Endothelial cell of umbilical vein (primary cell): ENCODE measurements around the gene SFXN3. TPM values are rescaled to one million over a fixed set of nuclear protein-coding genes. Genes with fewer than 3 reads are reported as not detected.

ENCODE experiments used
- BruUV-seq: library from RNA; stranded (reverse); fragments of 400-500 nt; replicated peaks from 2 replicates; lab custom pipeline; 2021; lab: Mats Ljungman, UMichigan
- CTCF ChIA-PET: fragments of 300-600, 350-600 bp; sonication (Branson Sonifier 250); formaldehyde crosslinking; loops from one replicate; lab custom pipeline; 2021; ENCODE audit warnings: antibody characterized with exemption, inconsistent platforms; lab: Charles Lee
- POLR2A ChIA-PET: fragments of 300-600, 350-600 bp; sonication (Branson Sonifier 250); formaldehyde crosslinking; loops from one replicate; lab custom pipeline; 2021; ENCODE audit warnings: antibody characterized with exemption, inconsistent platforms; lab: Charles Lee
- DNase-seq: peaks from one replicate; pipeline ENCODE4 v3.0.0-alpha.2; 2011; ENCODE audit warnings: low read depth, low spot score
- FAIRE-seq: peaks from 2 replicates; lab custom pipeline; 2011; peaks lifted over from hg19 to GRCh38; lab: Jason Lieb, UNC
- H2AFZ ChIP-seq: 2 replicates; pipeline ENCODE4 v1.6.0; 2012; ENCODE audit warnings: low read depth, low read length, control low read depth, inconsistent platforms
- H3K27ac ChIP-seq: 2 replicates; pipeline ENCODE4 v1.5.1; 2011; ENCODE audit warnings: low read depth, mild to moderate bottlenecking, control low read depth, low read length, moderate library complexity; ENCODE audit not compliant: insufficient read depth
- H3K27me3 ChIP-seq, 2 experiments: 2 replicates each; pipeline versions ENCODE4 v1.6.0 to v1.6.1; 2011; ENCODE audit warnings: low read length in 2 of 2, mixed read lengths in 1 of 2; ENCODE audit not compliant: control insufficient read depth in 2 of 2, insufficient read depth in 2 of 2
- H3K36me3 ChIP-seq, 2 experiments: 2 replicates in 1 of 2; 3 replicates in 1 of 2; pipeline ENCODE4 v1.5.1; 2011; ENCODE audit warnings: low read length in 2 of 2, mild to moderate bottlenecking in 1 of 2, moderate library complexity in 1 of 2; ENCODE audit not compliant: control insufficient read depth in 2 of 2, insufficient read depth in 2 of 2; ENCODE audit errors: extremely low read depth in 1 of 2
- H3K4me1 ChIP-seq: 3 replicates; pipeline ENCODE4 v1.5.1; 2011; ENCODE audit warnings: mild to moderate bottlenecking, low read length; ENCODE audit not compliant: control insufficient read depth, insufficient read depth; ENCODE audit errors: extremely low read depth
- H3K4me2 ChIP-seq: 2 replicates; pipeline ENCODE4 v1.6.1; 2011; ENCODE audit warnings: low read length, control low read depth, mixed read lengths; ENCODE audit not compliant: insufficient read depth
- H3K4me3 ChIP-seq, 3 experiments: fragments of 200-600 bp in 1 of 3; sonication (generic), shearing (Covaris generic) in 1 of 3; replicated peaks in 1 of 3; 2 replicates each; pipeline ENCODE4 v1.5.1; 2011 to 2016; ENCODE audit warnings: control low read depth in 3 of 3, low read length in 3 of 3, mild to moderate bottlenecking in 2 of 3, inconsistent platforms in 1 of 3, low read depth in 1 of 3, moderate library complexity in 1 of 3; ENCODE audit not compliant: insufficient read depth in 1 of 3
- H3K79me2 ChIP-seq: 2 replicates; pipeline ENCODE4 v1.6.0; 2012; ENCODE audit warnings: low read length, inconsistent platforms; ENCODE audit not compliant: control insufficient read depth, insufficient read depth
- H3K9ac ChIP-seq: replicated peaks from 2 replicates; pipeline ENCODE3; 2011; ENCODE audit warnings: low read length, control low read depth; ENCODE audit not compliant: insufficient read depth; ENCODE audit errors: extremely low read depth
- H3K9me1 ChIP-seq: replicated peaks from 3 replicates; pipeline ENCODE4 v1.6.0; 2011; ENCODE audit warnings: mild to moderate bottlenecking, low read length; ENCODE audit not compliant: control insufficient read depth, insufficient read depth; ENCODE audit errors: extremely low read depth
- H3K9me3 ChIP-seq: replicated peaks from 2 replicates; pipeline ENCODE4 v1.5.1; 2012; ENCODE audit warnings: low read length, inconsistent platforms; ENCODE audit not compliant: control insufficient read depth, insufficient read depth
- H4K20me1 ChIP-seq: replicated peaks from 2 replicates; pipeline ENCODE3; 2011; ENCODE audit warnings: mild to moderate bottlenecking, low read length; ENCODE audit not compliant: control insufficient read depth, insufficient read depth; ENCODE audit errors: extremely low read depth
- EZH2 ChIP-seq: IDR thresholded peaks from 2 replicates; pipeline ENCODE4 v1.6.1; 2012; ENCODE audit warnings: borderline replicate concordance, low read depth, mild to moderate bottlenecking, moderate library complexity, low read length, inconsistent platforms; ENCODE audit not compliant: severe bottlenecking
- GATA2 ChIP-seq: IDR thresholded peaks from 2 replicates; pipeline ENCODE4 v1.7.0; 2011; ENCODE audit warnings: low read depth, mild to moderate bottlenecking, moderate library complexity, mixed read lengths, low read length; ENCODE audit not compliant: insufficient read length, insufficient read depth
- JUN ChIP-seq: IDR thresholded peaks from 2 replicates; pipeline ENCODE4 v1.6.1; 2011; ENCODE audit warnings: borderline replicate concordance, low read depth; ENCODE audit not compliant: insufficient read length, insufficient read depth
- MYC ChIP-seq: IDR thresholded peaks from one replicate; pipeline ENCODE4 v1.6.1; 2011; ENCODE audit warnings: mild to moderate bottlenecking, low read depth, low read length
- POLR2A ChIP-seq: IDR thresholded peaks from 2 replicates; pipeline ENCODE4 v1.6.1; 2012; ENCODE audit warnings: low read depth, mild to moderate bottlenecking, control low read depth, low read length
- POLR2AphosphoS5 ChIP-seq: IDR thresholded peaks from 2 replicates; pipeline ENCODE4 v1.6.1; 2012; ENCODE audit warnings: low read depth, mild to moderate bottlenecking, control low read depth, low read length, moderate library complexity; ENCODE audit not compliant: insufficient read depth
- dilution Hi-C: fragments of 300-500 bp; cut with MboI; formaldehyde crosslinking; loops from one replicate; pipeline ENCODE4 v1.15.0; 2019; ENCODE audit warnings: low sequenced_read_pairs; ENCODE audit not compliant: extremely low pct_ligation_motif_present
- intact Hi-C: fragments of 100-400 bp; cut with micrococcal nuclease; formaldehyde crosslinking; loops from one replicate; pipeline ENCODE4 v1.10.0; 2022
- polyA plus RNA-seq, 4 experiments: library from polyadenylated mRNA; depleted of rRNA in 3 of 4; stranded (reverse) in 3 of 4; unstranded in 1 of 4; fragments of >200 nt; gene quantifications; 2 replicates each; pipeline versions ENCODE4 v1.2.1 to v1.2.3, GENCODE V29; 2011 to 2012; ENCODE audit warnings: missing spikeins in 1 of 4
- total RNA-seq: library from RNA; stranded (reverse); gene quantifications from 2 replicates; pipeline ENCODE4 v1.2.3, GENCODE V29; 2021
- TF ChIP-seq, protein P1 (sequence below), 2 donors: IDR thresholded peaks; 1 replicate in 1 of 2; 2 replicates in 1 of 2; pipeline ENCODE4 v1.5.1; 2011; ENCODE audit warnings: low read length in 2 of 2, mild to moderate bottlenecking in 2 of 2, moderate library complexity in 2 of 2, control low read depth in 1 of 2, inconsistent platforms in 1 of 2, low read depth in 1 of 2; ENCODE audit not compliant: insufficient read depth in 1 of 2; ENCODE audit errors: extremely low read depth in 1 of 2
- TF ChIP-seq, protein P2 (sequence below): IDR thresholded peaks from 2 replicates; pipeline ENCODE4 v1.6.1; 2011; ENCODE audit not compliant: insufficient read depth, insufficient read length

Gene SFXN3
- total and polyA plus RNA-seq, 2 donors (not counting 3 experiments of a cell fraction or from before 2014, with no cell fraction given) = 83.1 to 117 TPM

DNA sequence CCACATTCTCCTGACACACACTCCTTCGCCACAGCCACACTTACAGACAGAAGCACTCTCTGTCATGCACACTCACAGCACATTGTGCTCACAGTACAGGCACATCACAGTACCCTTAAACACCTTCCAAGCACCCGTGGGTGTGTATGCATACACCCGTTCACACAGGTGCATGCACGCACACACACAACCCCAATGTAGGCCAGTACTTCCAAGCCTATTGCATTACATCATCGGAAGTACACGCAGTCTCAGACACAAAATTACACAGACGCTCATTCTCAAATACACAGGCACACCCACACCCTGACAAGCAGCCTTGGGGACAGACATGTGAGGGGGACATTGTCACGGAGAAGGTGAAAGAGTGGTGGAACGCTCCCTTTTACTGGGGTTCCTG lies 41.9 kb downstream of the SFXN3 start:
- Histone ChIP-seq H3K27ac (no peak overlapping the region), H3K9me3 (no peaks in the 10 kb centered on the region), H3K9me1 (no peaks in the 10 kb centered on the region), H3K27me3 (peaks cover 15 to 29% of the 10 kb centered on the region in 2 experiments), H3K79me2 (no peaks in the 10 kb centered on the region), H3K4me1 (no peaks in the 10 kb centered on the region), H3K4me3 (no peak overlapping the region), H3K9ac (no peak overlapping the region), H4K20me1 (no peaks in the 10 kb centered on the region), H3K4me2 (no peak overlapping the region), H2AFZ (no peak overlapping the region), H3K36me3 (no peaks in the 10 kb centered on the region)
- CTCF ChIA-PET = interaction anchor here (3.8 kb wide), 1 partner anchor 22 kb away, joined by 27 read pairs; no protein-coding TSS in a partner anchor
- no TSS peak for BruUV-seq
- POLR2A ChIA-PET = no interaction called here
- FAIRE-seq = no peak
- dilution Hi-C loops = no loop called here
- intact Hi-C loops = no loop called here
- no peak for TF ChIP-seq POLR2AphosphoS5
- no peak for TF ChIP-seq JUN
- no peak for TF ChIP-seq POLR2A
- TF ChIP-seq, protein P1, sequence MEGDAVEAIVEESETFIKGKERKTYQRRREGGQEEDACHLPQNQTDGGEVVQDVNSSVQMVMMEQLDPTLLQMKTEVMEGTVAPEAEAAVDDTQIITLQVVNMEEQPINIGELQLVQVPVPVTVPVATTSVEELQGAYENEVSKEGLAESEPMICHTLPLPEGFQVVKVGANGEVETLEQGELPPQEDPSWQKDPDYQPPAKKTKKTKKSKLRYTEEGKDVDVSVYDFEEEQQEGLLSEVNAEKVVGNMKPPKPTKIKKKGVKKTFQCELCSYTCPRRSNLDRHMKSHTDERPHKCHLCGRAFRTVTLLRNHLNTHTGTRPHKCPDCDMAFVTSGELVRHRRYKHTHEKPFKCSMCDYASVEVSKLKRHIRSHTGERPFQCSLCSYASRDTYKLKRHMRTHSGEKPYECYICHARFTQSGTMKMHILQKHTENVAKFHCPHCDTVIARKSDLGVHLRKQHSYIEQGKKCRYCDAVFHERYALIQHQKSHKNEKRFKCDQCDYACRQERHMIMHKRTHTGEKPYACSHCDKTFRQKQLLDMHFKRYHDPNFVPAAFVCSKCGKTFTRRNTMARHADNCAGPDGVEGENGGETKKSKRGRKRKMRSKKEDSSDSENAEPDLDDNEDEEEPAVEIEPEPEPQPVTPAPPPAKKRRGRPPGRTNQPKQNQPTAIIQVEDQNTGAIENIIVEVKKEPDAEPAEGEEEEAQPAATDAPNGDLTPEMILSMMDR (IDR thresholded peaks at IDR 0.05; ENCODE audit: extremely low read depth in 1 of 2, insufficient read depth in 1 of 2, low read depth in 1 of 2, low read length in 2 of 2) = no peak
- no peak for TF ChIP-seq EZH2
- no peak for TF ChIP-seq MYC
- no peak for TF ChIP-seq GATA2
- TF ChIP-seq, protein P2, sequence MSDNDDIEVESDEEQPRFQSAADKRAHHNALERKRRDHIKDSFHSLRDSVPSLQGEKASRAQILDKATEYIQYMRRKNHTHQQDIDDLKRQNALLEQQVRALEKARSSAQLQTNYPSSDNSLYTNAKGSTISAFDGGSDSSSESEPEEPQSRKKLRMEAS = no peak
- no peak for DNase-seq
